GM12892 (cell line): ENCODE data around the gene PHACTR3.

Source experiments
- POLR2A ChIP-seq: IDR thresholded peaks from 2 replicates; pipeline ENCODE4 v1.6.1; 2011; ENCODE audit warnings: low read depth, low read length, control low read depth
- POLR2AphosphoS5 ChIP-seq: IDR thresholded peaks from 2 replicates; pipeline ENCODE4 v1.6.1; 2011; ENCODE audit warnings: low read depth, low read length, control low read depth
- TAF1 ChIP-seq: IDR thresholded peaks from 2 replicates; pipeline ENCODE4 v1.6.1; 2011; ENCODE audit warnings: low read depth, mild to moderate bottlenecking, control low read depth, low read length, borderline replicate concordance

DNA sequence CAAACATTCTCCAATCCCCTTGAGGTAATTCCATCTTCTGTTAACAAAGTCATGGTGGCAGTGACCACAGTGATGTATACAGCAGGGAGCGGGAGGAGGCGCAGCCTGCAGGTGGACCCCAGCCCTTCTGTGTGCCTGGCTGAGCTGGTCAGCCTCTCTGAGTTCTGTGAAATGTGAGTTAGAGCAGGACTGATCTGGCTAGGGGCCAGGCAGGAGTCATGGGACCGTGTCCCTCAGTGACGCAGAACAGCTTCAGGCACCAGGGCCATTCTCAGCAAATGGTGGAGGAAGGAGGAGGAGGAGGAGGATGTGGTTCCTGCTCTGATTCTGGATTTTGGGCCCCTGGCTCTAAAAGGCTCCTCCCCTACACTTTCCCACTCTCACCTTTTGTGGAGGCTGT lies 6.9 kb downstream of the PHACTR3 start:
- TF ChIP-seq POLR2A (no peak), POLR2AphosphoS5 (no peak), TAF1 (no peak)
